Transverse colon (tissue), 3 donors: ENCODE data around the gene RERG.

Experiments used
- POLR2A ChIP-seq: fragments of 450-650 bp; IDR thresholded peaks from one replicate; pipeline ENCODE4 v1.6.1; 2016; ENCODE audit warnings: antibody characterized with exemption, mild to moderate bottlenecking, moderate library complexity
- TF ChIP-seq, protein P1 (sequence below), 5 experiments: fragments of 200-600 bp in 3 of 5; fragments of 450-650 bp in 2 of 5; sonication (generic) in 3 of 5; IDR thresholded peaks; 1 replicate in 2 of 5; 2 replicates in 3 of 5; pipeline ENCODE4 v1.5.1; 2016 to 2017; ENCODE audit warnings: antibody characterized with exemption in 5 of 5, inconsistent platforms in 3 of 5, mild to moderate bottlenecking in 2 of 5, moderate library complexity in 1 of 5

GRCh38 chr12:15186597-15186996 lies 34.6 kb downstream of the RERG start:
- no peak for TF ChIP-seq POLR2A
- TF ChIP-seq, protein P1, sequence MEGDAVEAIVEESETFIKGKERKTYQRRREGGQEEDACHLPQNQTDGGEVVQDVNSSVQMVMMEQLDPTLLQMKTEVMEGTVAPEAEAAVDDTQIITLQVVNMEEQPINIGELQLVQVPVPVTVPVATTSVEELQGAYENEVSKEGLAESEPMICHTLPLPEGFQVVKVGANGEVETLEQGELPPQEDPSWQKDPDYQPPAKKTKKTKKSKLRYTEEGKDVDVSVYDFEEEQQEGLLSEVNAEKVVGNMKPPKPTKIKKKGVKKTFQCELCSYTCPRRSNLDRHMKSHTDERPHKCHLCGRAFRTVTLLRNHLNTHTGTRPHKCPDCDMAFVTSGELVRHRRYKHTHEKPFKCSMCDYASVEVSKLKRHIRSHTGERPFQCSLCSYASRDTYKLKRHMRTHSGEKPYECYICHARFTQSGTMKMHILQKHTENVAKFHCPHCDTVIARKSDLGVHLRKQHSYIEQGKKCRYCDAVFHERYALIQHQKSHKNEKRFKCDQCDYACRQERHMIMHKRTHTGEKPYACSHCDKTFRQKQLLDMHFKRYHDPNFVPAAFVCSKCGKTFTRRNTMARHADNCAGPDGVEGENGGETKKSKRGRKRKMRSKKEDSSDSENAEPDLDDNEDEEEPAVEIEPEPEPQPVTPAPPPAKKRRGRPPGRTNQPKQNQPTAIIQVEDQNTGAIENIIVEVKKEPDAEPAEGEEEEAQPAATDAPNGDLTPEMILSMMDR (IDR thresholded peaks at IDR 0.05) = no peak
